Measurements from ENCODE around the gene SLC6A5. TPM values are rescaled to one million over a fixed set of nuclear protein-coding genes. Genes with fewer than 3 reads are reported as not detected.

SLC6A5 gene
- polyA plus RNA-seq, 3 donors, result 0.12 to 0.15 (median 0.14) TPM

DNA sequence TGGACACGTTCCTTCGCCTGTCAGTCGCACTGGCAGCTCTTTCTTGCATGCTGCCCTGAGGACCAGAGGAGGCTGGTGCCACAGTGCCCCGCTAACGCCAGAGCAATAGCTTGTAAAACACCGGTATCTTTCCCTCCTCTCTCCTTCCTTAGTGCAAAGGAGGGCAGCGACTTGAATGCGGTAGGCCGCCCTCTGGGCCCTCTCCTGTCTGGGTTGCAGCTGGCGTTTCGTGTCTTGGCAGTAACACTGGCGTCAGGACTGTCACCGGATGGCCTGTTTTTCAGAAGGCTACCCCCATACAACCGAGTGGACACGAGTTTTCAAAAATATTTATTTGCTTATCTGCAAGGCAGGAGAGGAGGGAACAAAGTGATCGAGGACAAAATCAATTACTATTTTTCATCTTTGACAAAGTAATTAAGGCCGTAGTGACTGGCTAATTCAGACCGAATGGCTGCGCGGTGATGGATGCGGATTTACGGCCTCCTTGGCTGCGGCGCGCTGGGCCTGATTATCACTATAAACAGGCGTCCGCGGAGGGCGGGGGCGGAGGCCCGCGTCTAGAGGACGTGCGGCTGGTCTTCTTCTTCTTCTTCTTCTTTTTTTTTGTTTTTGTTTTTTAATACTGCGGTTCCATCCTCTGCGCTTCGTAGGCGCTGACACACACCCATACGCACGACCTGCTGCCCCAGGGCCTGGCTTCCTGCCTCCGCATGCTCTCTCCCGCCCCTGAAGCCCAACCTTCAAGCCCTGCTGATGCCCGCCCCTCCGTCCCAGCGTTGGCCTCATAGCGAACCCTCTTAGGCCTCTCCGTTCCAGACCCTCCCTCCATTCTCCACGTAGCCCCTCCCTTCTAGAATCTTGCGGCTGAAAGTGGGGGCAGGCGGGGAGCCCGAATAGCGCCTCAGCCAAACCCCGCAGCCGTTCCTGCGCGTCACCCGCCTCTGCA lies 2.9 kb upstream of the SLC6A5 start:
- no peak for DNase-seq (ENCODE audit: low read depth in 3 of 3, low spot score in 2 of 3)

DNA sequence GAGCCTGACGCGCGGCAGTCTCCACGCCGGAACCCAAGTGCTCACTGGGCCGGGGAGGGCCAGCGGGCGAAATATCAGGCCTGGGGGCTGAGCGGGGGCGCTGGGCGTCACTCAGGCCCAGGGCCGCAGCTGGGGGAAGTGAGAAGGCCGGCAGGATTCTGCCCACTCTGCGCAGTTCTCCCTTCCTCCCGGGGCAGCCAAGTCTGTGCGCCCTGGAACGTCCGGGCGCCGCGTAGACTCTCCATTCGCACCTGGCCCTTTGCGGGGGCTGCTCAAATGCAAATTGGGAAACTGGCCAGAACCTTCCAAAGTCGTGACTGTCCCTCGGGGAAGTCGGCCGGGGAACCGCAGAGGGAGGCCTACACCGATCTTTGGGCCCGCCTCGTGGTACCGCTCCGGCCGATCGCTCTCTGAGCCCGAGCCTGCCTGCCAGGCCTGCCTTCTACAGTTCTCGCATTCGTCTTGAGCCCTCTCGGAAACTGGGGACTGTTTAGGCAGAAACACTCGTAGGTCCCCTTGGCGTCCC lies 2.2 kb upstream of the SLC6A5 start:
- no peak for DNase-seq (ENCODE audit: low read depth in 3 of 3, low spot score in 2 of 3)

DNA sequence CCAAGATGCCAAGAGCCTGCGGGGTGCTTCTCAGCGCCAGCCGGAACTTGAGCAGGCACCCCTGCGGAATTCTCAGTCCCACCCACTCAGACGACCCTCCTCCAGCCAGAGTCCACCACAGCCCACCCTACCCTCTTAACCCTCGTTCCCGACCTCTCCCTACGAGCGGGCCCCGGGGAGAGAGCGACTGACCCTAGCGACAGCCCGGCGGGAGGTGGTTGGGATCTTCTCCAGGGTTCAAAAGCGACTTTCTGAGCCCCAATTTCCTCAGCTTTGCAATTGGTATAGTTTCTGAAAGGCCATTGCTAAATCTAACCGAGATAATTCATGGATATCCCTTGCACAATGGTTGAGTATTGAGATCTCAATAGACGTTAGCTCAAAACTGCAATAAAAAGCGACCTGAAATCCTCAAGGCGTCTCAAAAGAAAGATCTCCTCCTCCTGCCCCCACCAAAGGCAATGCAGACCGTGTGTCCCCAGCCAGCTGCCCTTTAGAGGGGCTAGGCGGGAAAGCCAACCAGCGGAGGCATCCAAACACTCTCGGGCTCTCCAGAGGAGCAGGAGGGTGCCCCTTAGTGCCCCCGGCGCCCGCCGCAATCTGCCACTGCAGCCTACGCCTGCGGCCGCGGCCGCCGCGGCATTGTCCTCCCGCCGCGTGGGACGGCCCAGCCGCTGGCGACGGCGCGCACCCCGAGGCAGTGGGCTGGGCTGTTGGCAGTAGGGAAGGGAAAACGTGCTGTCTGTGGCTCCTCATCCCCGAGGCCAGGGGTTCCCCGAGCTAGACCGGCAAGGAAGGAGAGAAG lies 1.5 kb upstream of the SLC6A5 start:
- no peak for DNase-seq (ENCODE audit: low read depth in 3 of 3, low spot score in 2 of 3)

DNA sequence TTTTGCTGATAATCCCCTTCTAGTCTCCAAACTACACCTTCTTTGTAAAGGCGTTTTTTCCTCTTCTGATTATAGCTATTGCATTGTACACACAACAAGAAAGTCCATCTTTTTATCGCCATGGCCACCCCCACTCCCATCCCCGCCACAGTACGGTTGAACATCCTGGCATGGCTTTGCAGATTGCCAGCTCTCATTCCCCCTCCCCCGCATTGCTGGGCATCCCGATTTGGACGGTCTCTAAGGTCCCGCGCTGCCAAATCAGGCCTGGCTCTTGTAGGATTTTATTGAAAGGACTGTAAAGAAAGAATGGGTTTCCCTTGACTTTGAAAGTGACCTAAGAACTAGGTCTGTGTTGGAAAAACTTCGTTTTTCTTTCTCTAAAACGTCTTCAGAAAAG lies 916 bp upstream of the SLC6A5 start:
- DNase-seq (ENCODE audit: low read depth in 3 of 3, low spot score in 2 of 3), result no peak

DNA sequence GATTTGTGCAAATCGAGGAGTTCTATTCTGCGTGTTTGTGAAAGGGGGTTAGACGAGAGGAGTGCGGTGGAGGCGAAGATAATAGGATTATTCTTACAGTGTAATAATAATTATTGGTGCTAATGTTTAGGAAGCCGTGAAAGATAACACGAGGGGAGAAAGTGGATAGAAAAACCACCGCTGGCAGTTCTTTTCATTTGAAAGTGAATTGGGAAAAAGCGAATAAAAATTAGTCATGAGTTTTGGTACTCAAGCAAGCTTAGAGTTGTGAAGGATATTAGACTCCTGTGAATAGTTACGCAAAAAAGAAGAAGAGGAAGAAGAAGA lies 575 bp downstream of the SLC6A5 start:
- DNase-seq (ENCODE audit: low read depth in 3 of 3, low spot score in 2 of 3), result no peak

DNA sequence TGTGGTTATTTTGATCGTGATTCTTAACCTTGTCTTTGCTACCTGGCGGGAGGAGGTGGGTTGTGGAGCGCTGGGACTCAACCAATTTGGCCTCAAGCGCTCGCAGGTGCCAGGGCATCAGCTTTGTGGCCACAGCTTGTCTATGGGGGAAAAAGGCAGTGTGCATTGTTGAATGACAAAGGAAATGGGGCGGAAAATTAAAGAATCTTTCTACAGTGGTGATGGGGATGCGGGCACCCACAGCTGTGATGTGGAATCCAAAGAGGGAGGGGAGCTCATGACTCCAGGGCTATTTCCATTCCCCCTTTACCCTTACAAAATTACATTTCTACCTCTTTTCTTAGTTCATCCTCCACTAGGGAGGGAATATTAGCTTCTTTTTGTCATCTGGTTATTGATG lies 1.1 kb downstream of the SLC6A5 start:
- no peak for DNase-seq (ENCODE audit: low read depth in 3 of 3, low spot score in 2 of 3)

DNA sequence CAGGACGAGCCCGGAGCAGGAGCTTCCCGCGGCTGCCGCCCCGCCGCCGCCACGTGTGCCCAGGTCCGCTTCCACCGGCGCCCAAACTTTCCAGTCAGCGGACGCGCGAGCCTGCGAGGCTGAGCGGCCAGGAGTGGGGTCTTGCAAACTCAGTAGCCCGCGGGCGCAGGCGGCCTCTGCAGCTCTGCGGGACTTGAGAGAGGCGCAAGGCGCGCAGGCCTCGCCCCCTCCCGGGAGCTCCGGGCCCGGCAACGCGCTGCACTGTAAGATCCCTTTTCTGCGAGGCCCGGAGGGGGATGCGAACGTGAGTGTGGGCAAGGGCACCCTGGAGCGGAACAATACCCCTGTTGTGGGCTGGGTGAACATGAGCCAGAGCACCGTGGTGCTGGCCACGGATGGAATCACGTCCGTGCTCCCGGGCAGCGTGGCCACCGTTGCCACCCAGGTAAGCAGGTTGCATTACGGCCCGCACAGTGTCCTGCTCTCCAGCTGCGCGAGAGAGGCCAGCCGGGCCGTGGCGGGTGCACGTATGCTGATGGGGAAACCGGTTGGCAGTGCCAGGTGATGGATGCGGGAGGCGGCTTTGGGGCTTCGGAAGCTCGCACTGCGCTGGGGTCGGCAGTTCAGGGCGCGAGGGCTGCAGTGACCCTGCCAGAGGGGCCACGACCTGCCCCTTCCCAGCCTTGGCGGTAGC lies 2.0 kb downstream of the SLC6A5 start:
- DNase-seq (ENCODE audit: low read depth in 3 of 3, low spot score in 2 of 3), result no peak

DNA sequence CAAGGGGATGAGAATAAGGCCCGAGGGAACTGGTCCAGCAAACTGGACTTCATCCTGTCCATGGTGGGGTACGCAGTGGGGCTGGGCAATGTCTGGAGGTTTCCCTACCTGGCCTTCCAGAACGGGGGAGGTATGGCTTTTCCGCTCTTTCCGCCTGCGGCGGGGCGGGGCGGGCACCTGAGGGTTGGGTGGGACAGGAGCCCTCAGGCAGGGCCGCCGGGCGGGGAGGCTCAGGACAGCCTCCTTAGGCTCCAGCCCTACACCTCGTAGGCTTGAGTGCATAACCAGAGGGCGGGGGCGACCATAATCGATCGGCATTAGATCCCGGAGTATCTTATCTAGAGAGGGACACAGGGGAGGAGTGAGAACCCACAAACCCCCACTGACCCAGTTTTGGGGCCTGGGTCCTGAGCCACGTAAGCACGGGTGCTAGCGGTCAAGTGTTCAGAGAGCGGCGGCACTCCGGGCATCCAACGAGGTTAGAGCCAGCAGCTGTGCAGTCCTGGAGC lies 4.9 kb downstream of the SLC6A5 start:
- DNase-seq (ENCODE audit: low read depth in 3 of 3, low spot score in 2 of 3), result no peak

DNA sequence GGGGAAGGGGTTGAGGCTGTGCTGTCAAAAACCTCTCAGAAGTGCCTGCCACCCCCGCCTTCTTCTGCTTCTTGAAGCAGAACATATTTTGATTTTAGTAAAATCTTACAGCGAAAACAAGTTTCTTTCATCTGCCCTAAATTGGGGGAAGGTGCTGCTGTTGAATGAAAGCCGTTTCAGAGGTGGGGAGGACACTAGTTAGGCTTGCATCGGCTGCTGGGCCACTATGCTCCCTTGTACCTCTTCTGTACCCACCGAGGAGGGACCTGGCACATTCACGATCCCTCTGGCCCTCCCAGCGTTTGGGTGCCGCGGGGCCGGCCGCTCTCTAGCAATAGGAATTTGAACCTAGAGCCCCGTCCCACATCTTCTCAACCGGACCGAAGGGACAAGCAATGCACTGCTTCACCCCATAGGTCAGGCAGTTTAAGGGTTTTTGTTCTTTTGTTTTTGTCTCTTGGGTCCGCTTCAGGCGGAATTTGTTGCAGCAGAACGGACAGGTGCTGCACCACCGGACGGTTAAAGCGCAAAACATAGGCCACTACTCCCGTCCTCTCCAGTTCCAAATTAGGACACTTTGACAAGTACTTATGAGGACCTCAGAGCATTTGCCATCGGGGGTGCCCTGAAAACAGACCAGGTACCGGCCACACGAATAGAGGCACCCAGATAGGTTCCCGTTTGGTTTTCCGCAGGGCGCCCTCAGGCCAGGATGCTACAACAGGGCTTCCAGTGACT lies 5.6 kb downstream of the SLC6A5 start:
- DNase-seq (ENCODE audit: low read depth in 3 of 3, low spot score in 2 of 3), result no peak

DNA sequence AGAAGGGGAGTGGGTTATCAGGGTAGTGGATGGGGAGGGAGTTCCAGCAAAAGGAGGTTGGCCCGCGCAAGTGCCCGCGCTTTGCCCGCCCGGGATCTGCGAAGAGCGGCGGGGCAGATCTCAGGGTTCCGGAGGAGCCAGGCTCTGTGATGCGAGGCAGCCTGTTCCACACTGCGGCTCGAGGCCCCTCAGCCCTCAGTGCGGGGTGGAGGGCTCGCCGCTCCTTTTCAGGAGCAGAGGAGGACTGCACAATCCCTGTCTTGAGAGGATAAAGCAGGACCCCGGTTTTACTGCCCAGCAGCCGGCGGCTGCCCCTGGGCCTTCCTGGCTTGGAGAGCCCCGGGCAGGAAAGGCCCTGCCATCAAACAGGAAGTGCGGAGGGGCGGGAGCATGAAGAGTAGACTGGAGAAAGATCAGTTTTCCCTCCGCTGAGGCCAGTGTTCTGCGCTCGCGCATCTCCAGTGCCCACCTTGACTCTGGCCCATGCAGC lies 6.2 kb downstream of the SLC6A5 start:
- no peak for DNase-seq (ENCODE audit: low read depth in 3 of 3, low spot score in 2 of 3)

DNA sequence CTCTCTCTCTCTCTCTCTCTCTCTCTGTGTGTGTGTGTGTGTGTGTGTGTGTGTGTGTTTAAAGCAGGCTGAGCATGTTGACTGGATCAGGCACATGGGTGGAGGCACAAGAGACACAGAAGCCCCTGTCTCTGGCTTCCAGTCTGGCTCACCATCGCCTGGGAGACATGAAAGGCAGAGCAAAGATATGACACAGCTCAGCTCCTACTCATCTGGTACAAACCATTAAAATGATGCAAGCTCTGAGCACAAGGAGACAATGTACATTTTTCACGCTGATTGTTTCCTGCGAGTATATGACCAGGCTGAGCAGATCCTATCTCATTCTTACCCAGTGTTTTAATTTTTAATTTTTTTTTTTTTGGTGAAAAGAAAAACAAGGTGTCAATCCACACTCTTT lies 9.5 kb downstream of the SLC6A5 start:
- DNase-seq (ENCODE audit: low read depth in 3 of 3, low spot score in 2 of 3), result no peak

DNA sequence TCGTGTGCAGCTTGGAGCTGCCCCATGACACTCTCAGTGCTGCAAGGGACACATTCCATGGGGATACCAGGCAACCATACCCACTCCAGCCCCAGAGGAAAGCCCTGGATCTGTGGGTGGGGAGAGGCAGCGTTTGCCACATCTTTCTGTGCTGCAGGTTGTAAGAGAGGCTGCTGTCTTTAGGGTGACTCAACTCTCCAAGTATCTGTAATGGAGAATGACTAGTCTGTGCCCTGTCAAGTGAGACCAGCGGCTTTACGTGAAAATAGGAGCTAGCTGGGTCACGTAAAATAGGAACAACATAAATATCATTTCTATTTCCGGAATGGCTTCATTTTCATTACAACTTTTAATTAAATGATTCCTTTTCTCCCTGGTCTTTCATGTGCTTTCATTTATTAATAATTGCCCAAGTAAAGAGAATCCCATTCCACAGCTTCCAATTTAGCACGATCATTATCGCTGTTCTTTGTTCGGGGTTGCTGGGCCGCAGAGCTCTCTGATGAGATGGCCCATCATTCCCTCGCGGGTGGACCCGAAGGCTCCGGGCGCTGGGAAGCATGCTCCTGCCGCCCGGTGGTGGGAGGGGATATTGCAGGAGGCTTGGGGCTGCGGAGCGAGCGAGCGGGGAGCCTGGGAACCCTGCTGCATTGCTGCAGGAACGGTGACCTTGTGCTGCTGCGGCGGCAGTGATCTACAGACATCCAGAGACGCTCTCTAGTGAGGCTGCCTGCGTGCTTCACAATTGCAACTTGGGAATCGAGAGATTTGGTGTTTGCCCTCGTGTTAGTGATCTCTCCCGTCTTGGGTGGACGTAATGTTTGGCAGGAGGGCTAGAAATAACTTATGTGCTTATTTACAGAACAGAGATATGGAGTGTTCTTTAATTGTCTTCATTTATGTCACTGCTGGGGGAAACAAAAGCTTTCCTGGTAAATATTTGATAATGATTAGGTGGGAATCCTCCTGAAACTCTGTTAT lies 10.6 kb downstream of the SLC6A5 start:
- DNase-seq (ENCODE audit: low read depth in 3 of 3, low spot score in 2 of 3), result peak in 2 of 3 donors; percentile 45 to 67

DNA sequence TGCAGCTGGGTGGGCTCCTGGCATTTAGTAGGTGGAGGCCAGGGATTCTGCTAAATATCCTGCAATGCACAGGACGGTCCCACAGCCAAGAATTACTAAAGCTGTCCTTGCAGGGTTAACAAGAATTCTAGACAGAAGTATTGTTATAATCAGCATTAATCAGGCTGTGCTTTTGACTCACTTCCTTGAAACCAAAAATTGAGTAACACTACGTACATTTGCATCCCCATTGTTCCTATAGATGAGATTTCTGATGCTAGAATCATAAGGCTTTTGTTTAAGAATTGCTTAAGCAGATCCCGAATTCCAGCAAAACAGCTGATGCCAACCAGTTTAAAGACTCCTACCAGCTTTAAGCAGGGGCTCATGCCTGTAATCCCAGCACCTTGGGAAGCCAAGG lies 11.4 kb downstream of the SLC6A5 start:
- no peak for DNase-seq (ENCODE audit: low read depth in 3 of 3, low spot score in 2 of 3)

DNA sequence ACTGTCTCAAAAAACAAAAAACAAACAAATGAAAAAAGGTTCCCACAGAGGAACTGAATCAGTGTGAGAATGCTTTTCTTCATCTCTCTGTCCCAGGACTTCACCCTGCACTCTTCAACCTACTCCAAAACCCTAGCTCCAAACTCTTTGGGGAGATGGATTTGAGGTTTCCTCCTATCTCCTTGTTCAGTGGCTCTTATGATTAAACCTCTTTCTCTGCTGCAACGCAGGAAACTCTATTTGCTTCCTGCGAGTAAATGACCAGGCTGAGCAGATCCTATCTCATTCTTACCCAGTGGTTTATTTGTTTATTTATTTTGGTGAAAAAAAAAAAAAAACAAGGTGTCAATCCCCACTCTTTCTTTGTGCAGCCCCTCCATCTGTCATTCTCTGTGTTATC lies 12.0 kb downstream of the SLC6A5 start:
- no peak for DNase-seq (ENCODE audit: low read depth in 3 of 3, low spot score in 2 of 3)

DNA sequence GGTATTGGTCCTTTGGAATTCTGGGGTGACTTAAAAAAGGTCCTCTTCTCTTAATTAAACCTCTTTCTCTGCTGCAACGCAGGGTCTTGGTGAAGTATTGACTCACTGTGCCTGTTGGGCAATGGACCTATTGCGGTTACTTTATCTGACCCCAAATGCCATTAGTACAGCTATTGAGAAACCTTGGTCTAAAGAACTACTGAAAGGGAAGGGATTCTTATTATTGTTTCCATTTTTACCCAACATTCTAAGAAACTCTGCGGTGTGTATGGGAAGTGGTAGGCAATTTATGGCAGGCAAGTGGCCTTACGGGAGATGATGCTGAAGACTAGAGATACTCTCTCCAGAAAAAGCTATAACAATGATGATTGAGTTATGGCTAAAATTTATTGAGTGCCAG lies 12.5 kb downstream of the SLC6A5 start:
- DNase-seq (ENCODE audit: low read depth in 3 of 3, low spot score in 2 of 3), result no peak

DNA sequence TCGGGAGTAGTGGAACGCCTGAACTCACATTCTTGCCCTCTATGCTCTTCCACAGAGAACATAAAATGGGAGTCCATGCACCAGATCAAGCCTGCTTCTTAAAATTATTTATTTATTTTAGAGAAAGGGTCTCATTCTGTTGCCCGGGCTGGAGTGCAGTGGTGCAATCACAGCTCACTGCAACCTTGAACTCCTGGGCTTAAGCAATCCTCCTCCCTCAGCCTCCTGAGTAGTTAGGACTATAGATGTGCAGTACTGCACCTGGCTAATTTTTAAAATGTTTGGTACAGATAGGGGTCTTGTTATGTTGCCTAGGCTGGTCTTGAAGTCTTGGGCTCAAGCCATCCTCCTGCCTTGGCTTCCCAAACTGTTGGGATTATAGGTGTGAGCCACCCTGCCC lies 13.0 kb downstream of the SLC6A5 start:
- no peak for DNase-seq (ENCODE audit: low read depth in 3 of 3, low spot score in 2 of 3)

DNA sequence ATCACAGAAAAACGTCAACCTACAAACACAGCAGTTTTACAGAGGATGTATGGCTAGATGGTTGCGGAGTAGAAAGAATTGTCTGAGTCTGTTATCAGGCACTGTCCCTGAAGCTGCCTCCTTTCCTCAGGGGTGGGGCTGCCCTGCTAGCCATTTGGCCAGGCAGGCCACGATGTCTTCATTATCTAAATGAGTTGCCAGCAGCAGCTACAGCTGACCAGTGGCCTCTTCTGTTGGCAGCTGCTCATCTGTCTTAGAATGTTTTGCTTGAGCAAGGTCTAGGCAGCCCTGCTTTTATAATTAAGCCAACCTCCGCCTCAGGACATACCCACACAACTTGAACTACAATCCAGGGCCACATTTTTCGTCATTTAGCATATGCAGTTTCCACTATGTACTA lies 17.5 kb downstream of the SLC6A5 start:
- DNase-seq (ENCODE audit: low read depth in 3 of 3, low spot score in 2 of 3), result no peak

DNA sequence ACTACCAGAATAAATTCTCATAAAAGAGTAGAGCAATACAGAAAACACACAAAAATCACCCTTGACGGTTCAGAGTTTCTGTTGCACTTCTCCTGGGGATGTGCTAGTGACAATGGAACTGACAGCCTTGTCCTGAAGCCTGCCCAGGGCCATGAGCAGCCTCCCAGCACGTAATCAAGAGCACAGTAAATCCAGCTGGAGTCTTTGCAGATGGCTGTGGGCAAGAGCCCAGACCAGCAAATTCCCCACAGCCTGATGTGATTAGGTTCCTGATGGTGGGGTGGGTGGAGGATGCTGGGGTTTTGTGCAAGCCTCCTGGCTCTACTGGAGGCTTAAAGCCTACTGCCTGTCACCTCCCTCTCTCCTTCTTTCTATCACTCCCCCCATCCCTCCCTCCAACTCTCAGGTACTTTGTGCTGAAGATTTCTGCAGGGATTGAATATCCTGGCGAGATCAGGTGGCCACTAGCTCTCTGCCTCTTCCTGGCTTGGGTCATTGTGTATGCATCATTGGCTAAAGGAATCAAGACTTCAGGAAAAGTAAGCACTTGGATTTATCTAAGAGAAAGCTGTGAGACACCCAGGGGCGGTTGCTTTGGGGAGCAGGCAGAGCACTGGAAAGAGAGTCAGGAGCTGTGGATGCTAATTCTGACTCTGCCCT lies 18.1 kb downstream of the SLC6A5 start:
- DNase-seq (ENCODE audit: low read depth in 3 of 3, low spot score in 2 of 3), result no peak
